Mesodermal cell (in vitro differentiated cells): ENCODE results near the gene ERICH4.
A peak's percentile ranks its signal among the peaks of the same experiment; 100 is the strongest.
"Not testable (repeated sequence)": the region's sequence is repeated elsewhere in the genome, so short reads cannot be mapped to it uniquely, and the experiment has no call there.

Experiments
- H3K27ac ChIP-seq: 2 replicates; pipeline ENCODE4 v1.7.0; 2013; ENCODE audit warnings: mild to moderate bottlenecking, low read depth, low read length, moderate library complexity; ENCODE audit not compliant: severe bottlenecking
- H3K36me3 ChIP-seq: 2 replicates; pipeline ENCODE4 v1.7.1; 2013; ENCODE audit warnings: mild to moderate bottlenecking, low read length, moderate library complexity; ENCODE audit not compliant: control insufficient read depth, insufficient read depth
- H3K4me1 ChIP-seq: one replicate; pipeline ENCODE4 v1.7.1; 2013; ENCODE audit warnings: mild to moderate bottlenecking, low read length; ENCODE audit not compliant: insufficient read depth, control insufficient read depth, poor library complexity, severe bottlenecking
- H3K4me3 ChIP-seq: 2 replicates; pipeline ENCODE4 v1.7.0; 2013; ENCODE audit warnings: low read length, control low read depth, mild to moderate bottlenecking; ENCODE audit not compliant: insufficient read depth, poor library complexity, severe bottlenecking; ENCODE audit errors: extremely low read depth
- H3K9me3 ChIP-seq: 2 replicates; pipeline ENCODE4 v1.7.1; 2013; ENCODE audit warnings: mild to moderate bottlenecking, low read length, moderate library complexity; ENCODE audit not compliant: control insufficient read depth
- WGBS, 2 experiments: methylation state at CpG; one replicate each; pipeline ENCODE4 v1.1.5; 2013; ENCODE audit warnings: missing lambda C conversion rate in 2 of 2; ENCODE audit not compliant: insufficient coverage in 2 of 2; 5-methylcytosine and 5-hydroxymethylcytosine counted together

The ERICH4 gene

GRCh38 chr19:41435376-41435775 lies 7.6 kb upstream of the ERICH4 start:
- WGBS, 2 experiments, result 95 to 96% methylated on average over 10 to 11 of the region's 11 CpGs

DNA sequence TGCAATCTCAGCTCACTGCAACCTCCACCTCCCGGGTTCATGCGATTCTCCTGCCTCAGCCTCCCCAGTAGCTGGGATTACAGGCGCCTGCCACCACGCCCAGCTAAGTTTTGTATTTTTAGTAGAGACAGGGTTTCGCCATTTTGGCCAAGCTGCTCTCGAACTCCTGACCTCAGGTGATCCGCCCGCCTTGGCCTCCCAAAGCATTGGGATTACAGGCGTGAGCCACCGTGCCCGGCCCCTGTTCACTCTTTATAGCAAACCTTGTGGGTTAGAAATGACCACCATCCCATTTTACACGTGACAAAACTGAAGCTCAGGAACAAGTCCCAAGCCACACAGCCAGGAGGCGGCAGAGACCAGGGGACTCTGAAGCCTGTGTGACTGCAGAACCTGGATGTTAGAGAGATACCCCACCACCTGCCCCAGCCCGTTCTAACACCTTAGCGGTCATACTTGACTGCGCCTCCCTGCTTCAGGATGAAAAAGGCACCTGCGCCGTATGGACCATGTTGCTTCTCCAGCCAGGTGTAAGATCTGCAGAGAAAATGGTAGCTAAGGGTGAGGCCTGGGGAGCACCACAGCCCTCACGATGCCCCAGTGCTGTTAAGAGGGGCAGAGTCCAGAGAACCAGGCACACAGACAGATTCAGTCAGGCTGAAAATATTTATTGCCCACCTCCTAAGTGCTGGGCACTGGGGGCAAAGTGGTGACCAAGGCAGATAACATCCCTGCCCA lies 6.9 kb upstream of the ERICH4 start:
- peaks cover 8% of the 10 kb centered on the region for H3K4me1 ChIP-seq
- no peaks in the 10 kb centered on the region for H3K9me3 ChIP-seq
- peaks cover 40% of the 10 kb centered on the region for H3K36me3 ChIP-seq
- no peak overlapping the region for H3K4me3 ChIP-seq
- H3K27ac ChIP-seq, result no peak overlapping the region
- 94 to 97% methylated on average over 18 of the region's 19 CpGs for WGBS, 2 experiments

More at GRCh38 chr19:41435376-41435775, 7.6 kb upstream of the ERICH4 start:
- peaks cover 44% of the 10 kb centered on the region for H3K36me3 ChIP-seq
- not testable (repeated sequence) for H3K9me3 ChIP-seq, H3K27ac ChIP-seq, H3K4me3 ChIP-seq
- H3K4me1 ChIP-seq, result peaks cover 12% of the 10 kb centered on the region

DNA sequence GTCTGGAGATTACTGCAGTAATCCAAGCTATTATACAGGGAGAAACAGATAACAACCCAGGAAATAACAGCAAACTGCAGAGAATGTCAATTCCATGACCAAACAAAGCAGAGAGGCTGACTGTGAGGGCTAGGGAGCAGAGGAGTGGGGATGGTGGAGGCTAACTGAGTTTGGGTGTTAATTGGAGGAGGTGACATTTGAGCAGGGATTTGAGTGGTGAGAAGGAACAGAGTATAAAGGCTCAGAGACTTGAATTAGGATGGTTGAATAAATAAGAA lies 6.3 kb upstream of the ERICH4 start:
- Histone ChIP-seq H3K27ac (no peak overlapping the region), H3K36me3 (peaks cover 38% of the 10 kb centered on the region), H3K9me3 (no peaks in the 10 kb centered on the region), H3K4me1 (peaks cover 8% of the 10 kb centered on the region), H3K4me3 (no peak overlapping the region)

GRCh38 chr19:41437944-41438574 lies 4.9 kb upstream of the ERICH4 start:
- H3K4me3 ChIP-seq, result no peak overlapping the region
- peaks cover 24% of the 10 kb centered on the region for H3K36me3 ChIP-seq
- 95 to 100% methylated on average over 2 of the region's 7 CpGs for WGBS, 2 experiments

GRCh38 chr19:41439441-41440222 lies 3.3 kb upstream of the ERICH4 start, which contains the start of gene DMAC2:
Gene DMAC2 (minus strand): TSS chr19:41439912. CDS start chr19:41439899, 13 bp downstream.
- Histone ChIP-seq H3K27ac (peak within 1 kb of the TSS; percentile 95), H3K9me3 (no peaks in the 10 kb centered on the region), H3K4me1 (peaks cover 5% of the 10 kb centered on the region), H3K4me3 (peak within 1 kb of the TSS; percentile 74), H3K36me3 (peaks cover 20% of the 10 kb centered on the region)
- 0 to 1% methylated on average over 35 to 36 of the region's 40 CpGs for WGBS, 2 experiments

More at GRCh38 chr19:41437944-41438574, 4.9 kb upstream of the ERICH4 start:
- Histone ChIP-seq H3K4me1 (peaks cover 6% of the 10 kb centered on the region), H3K27ac (no peak overlapping the region), H3K9me3 (no peaks in the 10 kb centered on the region)

GRCh38 chr19:41441321-41441945 lies 1.5 kb upstream of the ERICH4 start:
- no peak overlapping the region for H3K27ac ChIP-seq
- no peak overlapping the region for H3K4me3 ChIP-seq
- peaks cover 5% of the 10 kb centered on the region for H3K4me1 ChIP-seq
- H3K9me3 ChIP-seq, result no peaks in the 10 kb centered on the region
- WGBS, 2 experiments, result 83 to 86% methylated on average over 7 to 11 of the region's 15 CpGs
- H3K36me3 ChIP-seq, result peaks cover 14% of the 10 kb centered on the region

DNA sequence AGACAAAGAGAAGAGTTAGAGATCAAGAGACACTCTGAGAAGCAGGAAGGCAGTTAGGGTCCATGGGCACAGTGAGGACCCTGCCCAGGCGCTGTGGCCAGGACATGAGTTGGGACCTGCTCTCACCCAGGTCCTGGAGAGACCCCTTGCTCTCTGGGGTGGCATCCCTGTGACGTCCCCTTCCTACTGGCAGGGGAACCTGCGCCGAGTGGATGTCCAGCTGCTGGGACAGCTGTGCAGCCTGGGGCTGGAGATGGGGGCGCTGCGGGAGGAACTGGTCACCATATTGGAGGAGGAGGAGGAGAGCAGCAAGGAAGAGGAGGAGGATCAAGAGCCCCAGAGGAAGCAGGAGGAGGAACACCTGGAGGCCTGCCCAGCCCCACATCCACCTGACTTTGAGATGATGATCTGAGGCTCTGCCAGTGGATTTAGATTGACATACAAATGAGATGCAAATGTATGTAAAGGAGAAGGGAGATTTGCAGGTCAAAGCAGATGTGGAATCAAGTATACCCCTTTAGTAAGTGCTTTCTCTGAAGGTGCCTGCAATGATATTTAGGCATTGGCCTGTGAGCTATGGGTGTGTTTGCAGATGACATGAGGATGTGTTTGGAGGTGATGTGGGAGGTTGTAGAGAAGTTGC lies 978 bp downstream of the ERICH4 start:
- no peaks in the 10 kb centered on the region for H3K36me3 ChIP-seq
- 59 to 79% methylated on average over 5 to 6 of the region's 6 CpGs for WGBS, 2 experiments
- H3K4me3 ChIP-seq, result no peak overlapping the region
- H3K9me3 ChIP-seq, result no peaks in the 10 kb centered on the region
- no peak overlapping the region for H3K27ac ChIP-seq
- no peaks in the 10 kb centered on the region for H3K4me1 ChIP-seq

- Histone ChIP-seq H3K9me3 (no peaks in the 10 kb centered on the region), H3K4me1 (no peaks in the 10 kb centered on the region), H3K27ac (no peak overlapping the region), H3K36me3 (no peaks in the 10 kb centered on the region), H3K4me3 (no peak overlapping the region)
- WGBS, 2 experiments, result 58 to 90% methylated on average over 3 to 4 of the region's 5 CpGs
These were observed 2.6 kb downstream of the ERICH4 start for GRCh38 chr19:41445575-41445974.

DNA sequence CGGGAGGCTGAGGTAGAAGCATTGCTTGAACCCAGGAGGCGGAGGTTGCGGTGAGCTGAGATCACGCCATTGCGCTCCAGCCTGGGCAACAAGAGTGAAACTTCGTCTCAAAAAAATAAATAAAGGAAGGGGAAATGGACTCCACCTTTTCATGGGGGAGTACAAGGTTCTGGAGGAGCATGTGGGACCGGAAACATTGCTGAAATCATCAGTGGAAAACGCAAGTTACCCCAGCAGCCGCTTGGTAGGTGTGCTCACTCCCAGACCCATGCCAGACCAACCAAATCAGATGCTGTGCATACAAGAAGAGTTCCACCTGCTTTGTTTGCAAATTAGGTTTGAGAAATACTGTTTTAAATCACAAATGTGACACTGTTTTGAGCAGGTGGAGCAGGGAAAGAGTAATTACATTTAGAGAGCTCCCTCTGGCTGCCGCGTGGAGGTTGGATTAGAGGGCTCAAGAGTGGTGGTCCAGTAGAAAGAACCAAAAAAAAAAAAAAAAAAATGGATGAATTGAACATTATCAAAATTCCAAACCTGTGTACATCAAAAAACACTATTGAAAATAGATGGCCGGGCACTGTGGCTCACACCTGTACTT lies 4.9 kb downstream of the ERICH4 start:
- H3K4me1 ChIP-seq, result no peaks in the 10 kb centered on the region
- no peaks in the 10 kb centered on the region for H3K9me3 ChIP-seq
- H3K4me3 ChIP-seq, result no peak overlapping the region
- no peak overlapping the region for H3K27ac ChIP-seq
- no peaks in the 10 kb centered on the region for H3K36me3 ChIP-seq
- 69 to 77% methylated on average over 10 to 12 of the region's 12 CpGs for WGBS, 2 experiments
